GM12865 (cell line): ENCODE measurements around the gene DHX34.

Experiments used
- DNase-seq: peaks from one replicate; pipeline ENCODE4 v3.0.0; 2010; ENCODE audit warnings: low read depth
- H3K4me3 ChIP-seq: 2 replicates; pipeline ENCODE4 v1.5.1; 2011; ENCODE audit warnings: mild to moderate bottlenecking, low read depth, low read length, control low read depth
- TF ChIP-seq, protein P1 (sequence below): IDR thresholded peaks from 2 replicates; pipeline ENCODE4 v1.5.1; 2011; ENCODE audit warnings: low read length, control low read depth, low read depth, inconsistent platforms; ENCODE audit not compliant: insufficient read depth; ENCODE audit errors: missing control alignments

Gene DHX34

DNA sequence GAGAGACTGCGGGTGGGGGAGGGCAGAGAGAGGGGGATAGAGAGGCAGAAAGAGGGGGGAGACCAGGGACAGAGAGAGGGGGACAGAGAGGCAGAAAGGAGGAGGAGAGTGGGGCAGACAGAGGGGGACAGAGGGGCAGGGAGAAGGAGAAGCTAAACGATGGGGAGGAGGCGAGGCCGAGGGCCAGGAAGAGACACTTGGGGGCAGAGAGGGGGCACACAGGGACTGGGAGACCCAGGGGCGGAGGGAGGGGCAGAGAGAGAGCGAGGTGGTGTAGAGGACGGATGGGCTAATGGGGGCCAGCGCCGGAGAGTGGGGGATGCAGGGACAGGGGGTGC is 69.5 kb downstream of the DHX34 start:
- DNase-seq: no peak
- no peak overlapping the region for H3K4me3 ChIP-seq
- TF ChIP-seq, protein P1, sequence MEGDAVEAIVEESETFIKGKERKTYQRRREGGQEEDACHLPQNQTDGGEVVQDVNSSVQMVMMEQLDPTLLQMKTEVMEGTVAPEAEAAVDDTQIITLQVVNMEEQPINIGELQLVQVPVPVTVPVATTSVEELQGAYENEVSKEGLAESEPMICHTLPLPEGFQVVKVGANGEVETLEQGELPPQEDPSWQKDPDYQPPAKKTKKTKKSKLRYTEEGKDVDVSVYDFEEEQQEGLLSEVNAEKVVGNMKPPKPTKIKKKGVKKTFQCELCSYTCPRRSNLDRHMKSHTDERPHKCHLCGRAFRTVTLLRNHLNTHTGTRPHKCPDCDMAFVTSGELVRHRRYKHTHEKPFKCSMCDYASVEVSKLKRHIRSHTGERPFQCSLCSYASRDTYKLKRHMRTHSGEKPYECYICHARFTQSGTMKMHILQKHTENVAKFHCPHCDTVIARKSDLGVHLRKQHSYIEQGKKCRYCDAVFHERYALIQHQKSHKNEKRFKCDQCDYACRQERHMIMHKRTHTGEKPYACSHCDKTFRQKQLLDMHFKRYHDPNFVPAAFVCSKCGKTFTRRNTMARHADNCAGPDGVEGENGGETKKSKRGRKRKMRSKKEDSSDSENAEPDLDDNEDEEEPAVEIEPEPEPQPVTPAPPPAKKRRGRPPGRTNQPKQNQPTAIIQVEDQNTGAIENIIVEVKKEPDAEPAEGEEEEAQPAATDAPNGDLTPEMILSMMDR: no peak

DNA sequence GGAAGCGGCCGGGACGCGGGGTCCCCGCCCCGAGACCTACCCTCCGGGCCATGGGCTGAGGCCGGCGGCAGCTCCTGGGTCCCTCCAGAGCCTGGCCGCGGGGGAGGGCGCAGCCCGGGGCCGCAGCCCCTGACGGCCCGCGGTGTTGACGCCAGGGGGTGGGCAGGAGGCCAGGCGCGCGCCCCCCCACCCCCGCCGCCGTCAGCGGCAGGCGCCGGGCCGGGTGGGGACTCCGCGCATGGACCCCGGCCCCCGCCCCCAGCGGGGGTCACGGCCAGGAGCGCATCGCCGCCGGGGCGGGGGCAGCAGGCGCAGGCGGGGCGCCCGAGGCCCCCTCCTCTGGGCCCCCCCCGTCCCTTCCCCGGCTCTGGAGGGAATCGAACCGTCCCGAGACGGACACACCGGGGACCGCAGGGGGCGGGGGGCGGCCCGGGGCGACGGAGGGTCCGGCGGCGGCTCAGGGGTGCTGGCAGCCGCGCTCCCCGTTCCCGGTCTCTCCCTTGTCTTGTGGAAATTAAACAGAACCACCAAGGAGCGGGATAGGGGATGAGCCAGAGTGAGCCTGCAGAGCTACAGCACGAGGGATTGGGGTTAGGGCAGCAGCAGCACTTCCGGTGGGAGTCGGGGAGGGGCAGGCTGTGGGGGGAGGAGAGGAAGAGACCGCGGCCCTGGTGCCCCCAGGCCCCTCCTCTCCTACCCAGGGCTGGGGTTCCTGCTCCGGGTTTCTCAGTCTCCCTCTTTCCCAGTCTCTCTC is 70.1 kb downstream of the DHX34 start, which contains the start of gene MEIS3:
Gene MEIS3, minus strand, starts transcription at position 498 of the 754 bp plus-strand sequence. Its CDS starts 446 bp downstream, at position 52.
- TF ChIP-seq, protein P1: no peak
- no peak within 1 kb of the TSS for H3K4me3 ChIP-seq
- no peak for DNase-seq

DNA sequence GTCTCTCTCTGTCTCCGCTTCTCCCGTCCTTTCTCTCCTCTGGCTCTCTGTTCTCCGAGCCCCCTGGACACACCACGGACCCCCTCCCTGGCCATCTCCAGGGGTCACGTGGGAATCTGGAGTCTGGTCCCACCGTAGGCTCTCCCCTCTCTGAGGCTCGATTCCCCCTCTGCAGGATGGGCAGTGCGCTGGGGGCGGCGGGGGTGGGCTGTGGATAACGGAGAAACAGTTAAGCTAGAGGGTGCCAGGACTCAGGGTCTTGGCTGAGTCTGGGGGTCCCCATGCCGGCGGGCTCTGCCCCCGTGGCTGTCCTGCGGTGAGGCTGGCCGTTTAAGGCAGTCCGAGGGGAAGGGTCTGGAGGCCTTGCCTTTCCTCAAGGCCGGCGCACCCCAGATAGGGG is 70.7 kb downstream of the DHX34 start:
- TF ChIP-seq, protein P1: no peak
- H3K4me3 ChIP-seq: no peak overlapping the region
- DNase-seq: no peak

DNA sequence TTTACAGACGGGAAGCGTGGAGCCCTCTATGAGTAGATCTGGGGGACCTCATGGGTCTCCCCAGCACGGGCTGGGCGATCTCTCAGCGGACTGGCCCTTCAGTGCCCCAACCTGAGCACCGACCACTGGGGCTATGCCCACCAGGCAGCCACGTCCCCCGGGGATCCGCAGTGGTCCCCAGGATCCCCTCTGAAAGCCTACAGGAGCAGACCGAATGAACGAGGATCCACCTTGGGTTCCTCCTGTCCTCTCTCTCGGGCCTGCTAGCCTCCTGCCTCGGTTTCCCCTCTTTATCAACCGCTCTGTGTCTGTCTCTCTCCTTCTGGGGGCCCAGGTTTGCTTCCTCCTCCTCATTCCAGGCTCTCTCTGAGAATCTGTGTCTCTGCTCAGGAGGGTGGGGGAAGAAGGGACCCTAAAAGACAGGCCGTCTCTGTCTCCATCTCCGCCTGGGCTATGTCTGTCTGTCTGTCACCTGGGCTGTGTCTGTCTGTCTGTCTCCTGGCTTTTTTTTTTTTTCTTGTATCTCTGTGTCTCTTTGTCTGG is 72.2 kb downstream of the DHX34 start:
- no peak for DNase-seq
- TF ChIP-seq, protein P1: no peak
- H3K4me3 ChIP-seq: no peak overlapping the region

DNA sequence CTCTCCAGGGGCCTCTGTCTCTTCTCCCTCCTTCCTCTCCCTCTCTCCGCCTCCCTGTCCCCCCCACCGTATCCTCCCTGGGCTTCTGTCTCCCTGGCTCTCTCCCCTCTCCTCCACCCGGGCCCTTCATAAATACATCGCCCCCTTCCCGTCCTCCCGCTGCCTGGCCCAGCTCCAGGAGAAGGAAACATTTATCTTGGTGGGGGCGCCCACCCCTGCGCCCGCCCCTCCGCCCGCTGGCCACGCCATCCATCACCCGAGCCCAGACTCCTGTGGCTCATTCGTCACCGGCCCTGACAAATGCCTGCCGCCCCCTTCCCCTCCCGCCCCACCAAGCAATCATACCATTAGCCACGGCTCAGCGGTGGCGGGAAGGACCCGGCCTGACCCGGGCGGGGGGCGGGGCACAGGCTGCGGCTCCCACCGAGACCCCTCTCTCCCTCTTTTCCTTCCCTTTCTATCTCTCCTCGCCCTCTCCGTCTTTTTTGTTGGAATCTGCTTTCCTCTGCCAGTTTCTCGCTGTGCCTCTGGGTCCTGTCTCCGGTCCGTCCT is 72.8 kb downstream of the DHX34 start:
- TF ChIP-seq, protein P1: no peak
- no peak for DNase-seq
- no peak overlapping the region for H3K4me3 ChIP-seq

DNA sequence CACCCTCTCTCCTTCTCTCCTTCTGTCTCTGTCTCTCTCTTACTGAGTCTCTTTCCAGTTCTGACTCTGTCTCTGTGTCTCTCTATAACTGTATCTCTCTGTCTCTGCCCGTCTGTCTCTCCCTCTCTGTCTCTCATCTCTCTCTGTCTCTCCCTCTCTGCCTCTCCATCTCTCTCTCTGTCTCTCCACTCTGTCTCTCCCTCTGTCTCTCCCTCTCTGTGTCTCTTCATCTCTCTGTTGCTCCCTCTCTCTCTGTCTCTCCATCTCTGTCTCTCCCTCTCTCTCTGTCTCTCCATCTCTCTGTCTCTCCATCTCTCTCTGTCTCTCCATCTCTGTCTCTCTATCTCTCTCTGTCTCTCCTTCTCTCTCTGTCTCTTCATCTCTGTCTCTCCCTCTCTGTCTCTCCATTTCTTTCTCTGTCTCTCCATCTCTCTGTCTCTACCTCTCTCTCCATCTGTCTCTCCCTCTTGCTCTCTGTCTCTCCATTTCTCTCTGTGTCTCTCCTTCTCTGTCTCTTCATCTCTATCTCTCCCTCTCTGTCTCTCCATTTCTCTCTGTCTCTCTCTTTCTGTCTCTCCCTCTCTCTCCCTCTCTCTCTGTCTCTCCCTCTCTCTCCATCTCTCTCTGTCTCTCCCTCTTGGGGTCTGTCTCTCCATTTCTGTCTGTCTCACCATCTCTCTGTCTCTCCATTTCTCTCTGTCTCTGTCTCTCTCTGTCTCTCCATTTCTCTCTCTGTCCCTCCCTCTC is 73.5 kb downstream of the DHX34 start:
- no peak for DNase-seq
- TF ChIP-seq, protein P1: no peak
- no peak overlapping the region for H3K4me3 ChIP-seq
